Hindlimb muscle (tissue), 1 donor: ENCODE data around the gene SLC39A13. TPM values are rescaled to one million over a fixed set of nuclear protein-coding genes. Genes with fewer than 3 reads are reported as not detected.

Experiments used
- DNase-seq: peaks from one replicate; pipeline ENCODE4 v3.0.0-alpha.2; 2013
- polyA plus RNA-seq: library from polyadenylated mRNA; unstranded; fragments of 120-200 nt; gene quantifications from one replicate; pipeline ENCODE4 v1.2.1, GENCODE V29; 2013; ENCODE audit not compliant: insufficient read length

The SLC39A13 gene
- 38.8 TPM for polyA plus RNA-seq

- DNase-seq, result peak; percentile 96
These were observed at the start of gene SLC39A13 for GRCh38 chr11:47407746-47408590. TSS of gene SLC39A13 (plus strand) at chr11:47408590. CDS start at chr11:47410095, 1,505 bp downstream.

GRCh38 chr11:47358731-47359051 lies 49.7 kb upstream of the SLC39A13 start:
- DNase-seq, result no peak

GRCh38 chr11:47359162-47359561 lies 49.2 kb upstream of the SLC39A13 start:
- no peak for DNase-seq

- DNase-seq, result no peak
These were observed 48.8 kb upstream of the SLC39A13 start for GRCh38 chr11:47359586-47359985.

GRCh38 chr11:47360341-47360740 lies 48.0 kb upstream of the SLC39A13 start:
- DNase-seq, result no peak

GRCh38 chr11:47361419-47361818 lies 47.0 kb upstream of the SLC39A13 start:
- DNase-seq, result no peak

- DNase-seq, result no peak
These were observed 42.3 kb upstream of the SLC39A13 start for GRCh38 chr11:47366020-47366490.

- DNase-seq, result no peak
These were observed 38.7 kb upstream of the SLC39A13 start for GRCh38 chr11:47369676-47370075.

- no peak for DNase-seq
These were observed 36.0 kb upstream of the SLC39A13 start for GRCh38 chr11:47372422-47372821.

- DNase-seq, result peak; percentile 73
These were observed 34.3 kb upstream of the SLC39A13 start for GRCh38 chr11:47373876-47374719.

GRCh38 chr11:47374720-47375019 lies 33.7 kb upstream of the SLC39A13 start:
- no peak for DNase-seq

GRCh38 chr11:47375020-47375419 lies 33.4 kb upstream of the SLC39A13 start:
- no peak for DNase-seq

GRCh38 chr11:47375546-47376085 lies 32.8 kb upstream of the SLC39A13 start:
- DNase-seq, result no peak

- no peak for DNase-seq
These were observed 32.3 kb upstream of the SLC39A13 start for GRCh38 chr11:47376107-47376524.

GRCh38 chr11:47376525-47377371 lies 31.6 kb upstream of the SLC39A13 start:
- DNase-seq, result no peak

GRCh38 chr11:47377571-47378009 lies 30.8 kb upstream of the SLC39A13 start:
- no peak for DNase-seq

GRCh38 chr11:47378010-47378835 lies 30.2 kb upstream of the SLC39A13 start, which contains the start of gene SPI1:
TSS of gene SPI1 (minus strand) at chr11:47378547. CDS start at chr11:47378353, 194 bp downstream.
- DNase-seq, result no peak

GRCh38 chr11:47378836-47379170 lies 29.6 kb upstream of the SLC39A13 start:
- DNase-seq, result no peak

GRCh38 chr11:47379317-47379716 lies 29.1 kb upstream of the SLC39A13 start:
- no peak for DNase-seq

GRCh38 chr11:47380078-47380477 lies 28.3 kb upstream of the SLC39A13 start:
- DNase-seq, result no peak

GRCh38 chr11:47383071-47383470 lies 25.3 kb upstream of the SLC39A13 start:
- DNase-seq, result no peak
